Heart left ventricle (tissue), 16 donors: ENCODE data around the gene SEPTIN5. TPM values are rescaled to one million over a fixed set of nuclear protein-coding genes. Genes with fewer than 3 reads are reported as not detected.
A peak's percentile ranks its signal among the peaks of the same experiment; 100 is the strongest.

ENCODE experiments used
- ATAC-seq, 4 donors: fragments of 200-7000 bp; cut with Tn5 transposase; one replicate each; pipeline ENCODE4 v1.9.1; 2020 to 2022; ENCODE audit warnings: moderate library complexity in 4 of 4, mild to moderate bottlenecking in 3 of 4, moderate number of reproducible peaks in 1 of 4
- DNase-seq, 5 donors: peaks; one replicate each; pipeline ENCODE4 v3.0.0-alpha.2; 2020
- H3K27ac ChIP-seq, 12 donors: fragments of 200-600 bp; sonication (generic) in 4 of 12; one replicate each; pipeline versions ENCODE4 v1.5.0 to v1.8.0; 2016 to 2022; ENCODE audit warnings: mild to moderate bottlenecking in 2 of 12
- H3K27me3 ChIP-seq, 9 donors: fragments of 200-600 bp; sonication (generic) in 2 of 9; one replicate each; pipeline versions ENCODE4 v1.5.1 to v1.8.0; 2016 to 2022; ENCODE audit warnings: mild to moderate bottlenecking in 3 of 9
- H3K36me3 ChIP-seq, 9 donors: fragments of 200-600 bp; sonication (generic) in 2 of 9; one replicate each; pipeline versions ENCODE4 v1.5.0 to v1.8.0; 2018 to 2022; ENCODE audit warnings: mild to moderate bottlenecking in 2 of 9
- H3K4me1 ChIP-seq, 12 donors: fragments of 200-600 bp; sonication (generic) in 4 of 12; one replicate each; pipeline versions ENCODE4 v1.5.0 to v1.8.0; 2016 to 2022; ENCODE audit warnings: mild to moderate bottlenecking in 3 of 12
- H3K4me3 ChIP-seq, 12 donors: fragments of 200-600 bp; sonication (generic) in 4 of 12; one replicate each; pipeline versions ENCODE4 v1.5.0 to v1.8.0; 2017 to 2022; ENCODE audit warnings: mild to moderate bottlenecking in 9 of 12, moderate library complexity in 4 of 12
- H3K9me3 ChIP-seq, 12 donors: fragments of 200-600 bp; sonication (generic) in 4 of 12; one replicate each; pipeline versions ENCODE4 v1.5.0 to v1.8.0; 2016 to 2022; ENCODE audit warnings: mild to moderate bottlenecking in 1 of 12
- POLR2A ChIP-seq, 2 donors: fragments of 450-650 bp; IDR thresholded peaks; one replicate each; pipeline ENCODE4 v1.6.1; 2017; ENCODE audit warnings: antibody characterized with exemption in 2 of 2, mild to moderate bottlenecking in 2 of 2, moderate library complexity in 2 of 2
- WGBS, 4 donors: extraction: QIAGEN DNeasy Blood & Tissue Kit in 2 of 4; methylation state at CpG; one replicate each; pipeline versions ENCODE4 v1.1.5 to v1.1.7; 2013 to 2018; 5-methylcytosine and 5-hydroxymethylcytosine counted together
- intact Hi-C, 10 donors: fragments of 100-400 bp; cut with DNase I; formaldehyde crosslinking; loops; one replicate each; pipeline versions ENCODE4 v1.11.1 to v1.14.2; 2022
- polyA plus RNA-seq, 2 donors: library from polyadenylated mRNA; stranded (reverse); fragments of 200-250 nt; gene quantifications; one replicate each; pipeline ENCODE4 v1.2.3, GENCODE V29; 2013
- total RNA-seq, 9 donors: library from RNA; depleted of rRNA in 2 of 9; stranded (reverse); fragments of >200 nt in 2 of 9; fragmentation: NEBNext Ultra II Directional in 3 of 9; extraction: Animal tissue kit (Norgen Biotek cat#: 25700) in 3 of 9; gene quantifications; one replicate each; pipeline versions ENCODE4 v1.1.0 to v1.2.4, GENCODE V29; 2016 to 2023
- TF ChIP-seq, protein P1 (sequence below), 12 donors: fragments of 200-600 bp; sonication (generic) in 4 of 12; IDR thresholded peaks; one replicate each; pipeline versions ENCODE4 v1.5.0 to v1.8.0; 2018 to 2022; ENCODE audit warnings: antibody characterized with exemption in 12 of 12, mild to moderate bottlenecking in 5 of 12
- donor health status: ischemic (EF 13 %, LVEDD 7.1; RV severe dilation, severe dysfunction).
- donor health status: healthy with polysubstance abuse.
- donor health status: DM: no; HTN: yes; CAD: no.
- donor health status: DM: no; HTN: no; CAD: no.
- donor health status: ischemic (EF 25% LVEDD 6.9; RV normal size, moderate dysfunction).
- donor health status: ischemic (EF 25% LVEDD 5.7; RV mildly dilated, moderate dysfunction).
- donor health status: healthy.
- donor health status: DM: yes; HTN: yes; CAD: no.
- donor health status: ischemic (EF 35%, LVEDD 5.7; RV mildly dilated, moderate dysfunction).
- donor health status: nonischemic (EF 11% LVEDD 7.7; RV severe dilation, severe dysfunction).
- donor health status: DM: yes; HTN: yes; CAD: no.
- donor health status: PGD.
- donor health status: ischemic (EF 29% LVEDD 5.4; RV normal size, mild dysfunction).
- donor health status: nonischemic (EF 23%, LVEDD 6.1; RV moderate dilation, normal function).

The SEPTIN5 gene
- total and polyA plus RNA-seq, 11 donors, result 75.7 to 272 (median 127) TPM

DNA sequence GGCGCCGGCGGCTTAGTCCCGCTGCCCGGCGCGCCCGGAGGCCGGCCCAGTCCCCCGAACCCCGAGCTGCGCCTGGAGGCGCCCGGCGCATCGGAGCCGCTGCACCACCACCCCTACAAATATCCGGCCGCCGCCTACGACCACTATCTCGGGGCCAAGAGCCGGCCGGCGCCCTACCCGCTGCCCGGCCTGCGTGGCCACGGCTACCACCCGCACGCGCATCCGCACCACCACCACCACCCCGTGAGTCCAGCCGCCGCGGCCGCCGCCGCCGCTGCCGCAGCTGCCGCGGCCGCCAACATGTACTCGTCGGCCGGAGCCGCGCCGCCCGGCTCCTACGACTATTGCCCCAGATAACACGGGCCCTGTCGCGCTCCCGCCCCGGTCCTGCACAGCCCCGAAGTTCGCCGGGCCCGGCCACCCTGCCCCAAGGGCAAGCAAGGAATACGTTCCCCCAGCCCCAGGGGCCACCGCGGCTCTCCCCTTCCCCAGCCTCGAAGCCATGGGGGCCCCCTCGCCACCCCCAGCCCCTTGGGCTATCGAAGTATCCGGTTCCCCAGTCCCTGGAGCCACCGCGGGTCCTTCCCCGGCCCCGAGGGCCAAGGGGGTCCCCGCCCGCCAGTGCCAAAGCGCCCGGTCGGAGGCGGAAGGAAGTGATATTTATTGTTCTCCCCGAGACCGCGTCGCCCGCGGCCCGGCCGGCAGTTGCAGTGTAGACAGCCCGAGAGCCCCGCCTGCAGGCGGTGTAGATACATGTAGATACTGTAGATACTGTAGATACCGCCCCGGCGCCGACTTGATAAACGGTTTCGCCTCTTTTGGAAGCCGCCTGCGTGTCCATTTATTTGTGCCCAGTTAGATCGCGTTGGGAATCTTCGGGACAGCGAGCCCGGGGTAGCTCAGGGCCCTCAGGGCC, 52.5 kb downstream of the SEPTIN5 start:
- DNase-seq, result peak in 2 of 5 donors; percentile 70 to 81
- H3K4me3 ChIP-seq, result peak overlapping the region in 11 of 12 donors; percentile 22 to 57 (median 40)
- H3K4me1 ChIP-seq, result peaks cover 0 to 32% (median 17%) of the 10 kb centered on the region in 12 donors
- WGBS, 4 donors, result 1 to 7% (median 2%) methylated on average over 28 to 103 of the region's 103 CpGs
- TF ChIP-seq, protein P1, sequence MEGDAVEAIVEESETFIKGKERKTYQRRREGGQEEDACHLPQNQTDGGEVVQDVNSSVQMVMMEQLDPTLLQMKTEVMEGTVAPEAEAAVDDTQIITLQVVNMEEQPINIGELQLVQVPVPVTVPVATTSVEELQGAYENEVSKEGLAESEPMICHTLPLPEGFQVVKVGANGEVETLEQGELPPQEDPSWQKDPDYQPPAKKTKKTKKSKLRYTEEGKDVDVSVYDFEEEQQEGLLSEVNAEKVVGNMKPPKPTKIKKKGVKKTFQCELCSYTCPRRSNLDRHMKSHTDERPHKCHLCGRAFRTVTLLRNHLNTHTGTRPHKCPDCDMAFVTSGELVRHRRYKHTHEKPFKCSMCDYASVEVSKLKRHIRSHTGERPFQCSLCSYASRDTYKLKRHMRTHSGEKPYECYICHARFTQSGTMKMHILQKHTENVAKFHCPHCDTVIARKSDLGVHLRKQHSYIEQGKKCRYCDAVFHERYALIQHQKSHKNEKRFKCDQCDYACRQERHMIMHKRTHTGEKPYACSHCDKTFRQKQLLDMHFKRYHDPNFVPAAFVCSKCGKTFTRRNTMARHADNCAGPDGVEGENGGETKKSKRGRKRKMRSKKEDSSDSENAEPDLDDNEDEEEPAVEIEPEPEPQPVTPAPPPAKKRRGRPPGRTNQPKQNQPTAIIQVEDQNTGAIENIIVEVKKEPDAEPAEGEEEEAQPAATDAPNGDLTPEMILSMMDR (IDR thresholded peaks at IDR 0.05), result peak in 4 of 12 donors; percentile 20 to 25 (median 24)
- no peak for TF ChIP-seq POLR2A (IDR thresholded peaks at IDR 0.05)
- H3K9me3 ChIP-seq, result no peaks in the 10 kb centered on the region
- H3K36me3 ChIP-seq, result no peaks in the 10 kb centered on the region
- ATAC-seq, result peak in 3 of 4 donors; percentile 38 to 59 (median 48)
- intact Hi-C loops, result loop anchor here in 1 of 10 donors (5.0 kb wide), 1 partner anchor 86 kb away; the partner anchor contains the start of genes GNB1L and RTL10
- H3K27me3 ChIP-seq, result peaks cover 64 to 98% (median 88%) of the 10 kb centered on the region in 9 donors
- H3K27ac ChIP-seq, result peak overlapping the region in 1 of 12 donors; percentile 32

GRCh38 chr22:19767427-19768341, 53.4 kb downstream of the SEPTIN5 start:
- no peaks in the 10 kb centered on the region for H3K9me3 ChIP-seq
- DNase-seq (peak in 4 of 5 donors; percentile 40 to 77 (median 62)), ATAC-seq (peak; percentile 30 to 75 (median 34))
- H3K4me3 ChIP-seq, result peak overlapping the region in 6 of 12 donors; percentile 22 to 57 (median 39)
- peaks cover 0 to 33% (median 17%) of the 10 kb centered on the region in 12 donors for H3K4me1 ChIP-seq
- intact Hi-C loops, result loop anchor here in 1 of 10 donors (5.0 kb wide), 1 partner anchor 85 kb away; the partner anchor contains the start of genes GNB1L and RTL10
- no peak for TF ChIP-seq POLR2A (IDR thresholded peaks at IDR 0.05)
- TF ChIP-seq, protein P1 (IDR thresholded peaks at IDR 0.05), result peak in 1 of 12 donors; percentile 4
- H3K27ac ChIP-seq, result peak overlapping the region in 1 of 12 donors; percentile 27
- WGBS, 4 donors, result 17 to 30% (median 25%) methylated on average over 31 to 35 of the region's 35 CpGs
- H3K27me3 ChIP-seq, result peaks cover 63 to 98% (median 82%) of the 10 kb centered on the region in 9 donors
- H3K36me3 ChIP-seq, result no peaks in the 10 kb centered on the region

DNA sequence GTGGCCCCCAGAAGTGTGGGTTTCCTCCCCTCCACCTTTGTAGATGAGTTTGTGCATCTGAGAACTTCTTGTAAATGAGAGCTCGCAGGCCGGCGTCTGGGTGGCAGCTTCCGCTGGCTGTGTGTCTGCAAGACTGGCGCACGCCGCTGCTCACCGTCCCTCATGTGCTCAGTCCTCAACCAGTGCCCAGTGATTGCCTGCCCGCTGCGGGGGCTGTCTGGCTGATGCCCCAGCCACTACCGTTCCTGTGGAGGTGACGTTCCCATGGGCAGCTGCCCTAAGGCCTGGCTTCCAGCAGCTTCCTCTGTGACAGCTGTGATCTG, 55.1 kb downstream of the SEPTIN5 start:
- DNase-seq (peak in 1 of 5 donors; percentile 62), ATAC-seq (no peak)
- Histone ChIP-seq H3K27ac (no peak overlapping the region), H3K9me3 (no peaks in the 10 kb centered on the region), H3K27me3 (peaks cover 46 to 90% (median 74%) of the 10 kb centered on the region in 9 donors), H3K36me3 (no peaks in the 10 kb centered on the region), H3K4me1 (peaks cover 0 to 42% (median 20%) of the 10 kb centered on the region in 12 donors), H3K4me3 (no peak overlapping the region)
- intact Hi-C loops, result loop anchor here in 1 of 10 donors (5.0 kb wide), 1 partner anchor 83 kb away; the partner anchor contains the start of genes GNB1L and RTL10
- no peak for TF ChIP-seq POLR2A (IDR thresholded peaks at IDR 0.05)
- TF ChIP-seq, protein P1 (IDR thresholded peaks at IDR 0.05), result no peak
- 94 to 98% (median 95%) methylated on average over 12 of the region's 12 CpGs for WGBS, 4 donors
